Parathyroid adenoma (tissue), 2 donors: ENCODE measurements around the gene AOC3.
"Not testable (repeated sequence)": the region's sequence is repeated elsewhere in the genome, so short reads cannot be mapped to it uniquely, and the experiment has no call there.

Source experiments
- H2AFZ ChIP-seq: fragments of 300-600 bp; sonication (generic); one replicate; pipeline ENCODE4 v1.7.0; 2017; ENCODE audit warnings: antibody characterized with exemption, mild to moderate bottlenecking
- H3K27ac ChIP-seq: fragments of 300-600 bp; sonication (generic); one replicate; pipeline ENCODE4 v1.7.0; 2017
- H3K27me3 ChIP-seq: fragments of 300-600 bp; sonication (generic); one replicate; pipeline ENCODE4 v1.7.0; 2017; ENCODE audit warnings: low read length; ENCODE audit not compliant: control insufficient read depth, insufficient read depth
- H3K36me3 ChIP-seq: fragments of 300-600 bp; sonication (generic); one replicate; pipeline ENCODE4 v1.7.0; 2017; ENCODE audit warnings: low read length; ENCODE audit not compliant: control insufficient read depth, insufficient read depth
- H3K4me1 ChIP-seq: fragments of 300-600 bp; sonication (generic); one replicate; pipeline ENCODE4 v1.7.0; 2017; ENCODE audit warnings: control low read depth
- H3K4me2 ChIP-seq: fragments of 300-600 bp; sonication (generic); one replicate; pipeline ENCODE4 v1.7.0; 2017; ENCODE audit warnings: low read length
- H3K4me3 ChIP-seq: fragments of 300-600 bp; sonication (generic); one replicate; pipeline ENCODE4 v1.7.0; 2017; ENCODE audit warnings: low read depth, low read length
- H3K79me2 ChIP-seq: fragments of 300-600 bp; sonication (generic); one replicate; pipeline ENCODE4 v1.7.0; 2017; ENCODE audit warnings: control low read depth
- H3K9ac ChIP-seq: fragments of 300-600 bp; sonication (generic); one replicate; pipeline ENCODE4 v1.7.0; 2017; ENCODE audit warnings: mild to moderate bottlenecking
- H3K9me3 ChIP-seq: fragments of 300-600 bp; sonication (generic); one replicate; pipeline ENCODE4 v1.7.0; 2017; ENCODE audit warnings: low read length; ENCODE audit not compliant: control insufficient read depth
- CTCF ChIP-seq: fragments of 300-600 bp; sonication (generic); IDR thresholded peaks from one replicate; pipeline ENCODE4 v1.7.0; 2017; ENCODE audit warnings: antibody characterized with exemption, mild to moderate bottlenecking
- donor health status: primary hyperparathyroidism.

Gene AOC3

GRCh38 chr17:42880776-42881310 is 29.8 kb downstream of the AOC3 start:
- no peak overlapping the region for H3K4me2 ChIP-seq
- H3K27me3 ChIP-seq: no peaks in the 10 kb centered on the region
- H3K4me3 ChIP-seq: no peak overlapping the region
- no peaks in the 10 kb centered on the region for H3K79me2 ChIP-seq
- no peak overlapping the region for H3K9ac ChIP-seq
- no peaks in the 10 kb centered on the region for H3K9me3 ChIP-seq
- H3K36me3 ChIP-seq: no peaks in the 10 kb centered on the region
- no peak overlapping the region for H2AFZ ChIP-seq
- H3K4me1 ChIP-seq: no peaks in the 10 kb centered on the region
- no peak overlapping the region for H3K27ac ChIP-seq
- TF ChIP-seq CTCF: no peak

- H3K4me3 ChIP-seq, H3K27me3 ChIP-seq, H3K36me3 ChIP-seq, H2AFZ ChIP-seq, H3K9ac ChIP-seq, H3K4me1 ChIP-seq, H3K9me3 ChIP-seq, H3K27ac ChIP-seq, H3K79me2 ChIP-seq, H3K4me2 ChIP-seq: not testable (repeated sequence)
Observed at GRCh38 chr17:42881706-42882105, 30.7 kb downstream of the AOC3 start.

- TF ChIP-seq CTCF: no peak
- no peaks in the 10 kb centered on the region for H3K27me3 ChIP-seq
- no peak overlapping the region for H2AFZ ChIP-seq
- no peak overlapping the region for H3K4me3 ChIP-seq
- H3K9ac ChIP-seq: no peak overlapping the region
- H3K36me3 ChIP-seq: no peaks in the 10 kb centered on the region
- no peaks in the 10 kb centered on the region for H3K9me3 ChIP-seq
- H3K4me1 ChIP-seq: no peaks in the 10 kb centered on the region
- H3K79me2 ChIP-seq: no peaks in the 10 kb centered on the region
- H3K4me2 ChIP-seq: no peak overlapping the region
- H3K27ac ChIP-seq: no peak overlapping the region
Observed at GRCh38 chr17:42882166-42882565, 31.2 kb downstream of the AOC3 start.

- Histone ChIP-seq H3K4me3 (no peak overlapping the region), H3K9me3 (no peaks in the 10 kb centered on the region), H3K27ac (no peak overlapping the region), H3K79me2 (no peaks in the 10 kb centered on the region), H3K27me3 (no peaks in the 10 kb centered on the region), H3K4me1 (no peaks in the 10 kb centered on the region), H3K36me3 (no peaks in the 10 kb centered on the region), H2AFZ (peak overlapping the region; percentile 47), H3K4me2 (no peak overlapping the region), H3K9ac (no peak overlapping the region)
- TF ChIP-seq CTCF: no peak
Observed at GRCh38 chr17:42883802-42884558, 33.0 kb downstream of the AOC3 start.

- not testable (repeated sequence) for H3K36me3 ChIP-seq, H3K4me1 ChIP-seq, H3K4me3 ChIP-seq, H2AFZ ChIP-seq, H3K79me2 ChIP-seq, H3K27ac ChIP-seq, H3K27me3 ChIP-seq, H3K9me3 ChIP-seq, H3K4me2 ChIP-seq, H3K9ac ChIP-seq
Observed at GRCh38 chr17:42885806-42886205, 34.8 kb downstream of the AOC3 start.
